Naive thymus-derived CD8-positive, alpha-beta T cell (primary cell): ENCODE results near the gene GRIK1. TPM values are rescaled to one million over a fixed set of nuclear protein-coding genes. Genes with fewer than 3 reads are reported as not detected.

Experiments used
- ATAC-seq, 2 donors: fragments of 150-1000 bp; cut with Tn5 transposase in 1 of 2; sonication (Bioruptor Pico), chemical (Tn5 transposase) in 1 of 2; 1 replicate in 1 of 2; 2 replicates in 1 of 2; pipeline ENCODE4 v1.10.0; 2021; ENCODE audit warnings: mild to moderate bottlenecking in 2 of 2, moderate library complexity in 2 of 2
- POLR2A ChIA-PET: fragments of 350-600 bp; sonication (Branson Sonifier 250); formaldehyde crosslinking; loops from one replicate; lab custom pipeline; 2021; ENCODE audit warnings: antibody characterized with exemption; lab: Charles Lee
- DNase-seq, 10 donors: peaks; one replicate each; pipeline versions ENCODE4 v3.0.0 to v3.0.0-alpha.2; 2020 to 2022
- H3K27ac Mint-ChIP-seq, 10 donors: one replicate each; pipeline ENCODE4 v1.8.0; 2020 to 2022; ENCODE audit warnings: mild to moderate bottlenecking in 10 of 10, mixed read lengths in 10 of 10, moderate library complexity in 4 of 10, inconsistent platforms in 1 of 10
- H3K27me3 Mint-ChIP-seq, 5 donors: one replicate each; pipeline ENCODE4 v1.8.0; 2021 to 2022; ENCODE audit warnings: mixed read lengths in 5 of 5
- H3K36me3 Mint-ChIP-seq, 3 donors: one replicate each; pipeline ENCODE4 v1.8.0; 2020 to 2022; ENCODE audit warnings: mixed read lengths in 3 of 3, mild to moderate bottlenecking in 2 of 3, inconsistent platforms in 1 of 3
- H3K4me1 Mint-ChIP-seq, 4 donors: one replicate each; pipeline ENCODE4 v1.8.0; 2021 to 2022; ENCODE audit warnings: mixed read lengths in 4 of 4
- H3K4me3 Mint-ChIP-seq, 10 donors: one replicate each; pipeline ENCODE4 v1.8.0; 2020 to 2022; ENCODE audit warnings: mild to moderate bottlenecking in 10 of 10, mixed read lengths in 10 of 10, moderate library complexity in 6 of 10, inconsistent platforms in 1 of 10
- H3K9me3 Mint-ChIP-seq, 9 donors: one replicate each; pipeline ENCODE4 v1.8.0; 2020 to 2022; ENCODE audit warnings: mixed read lengths in 9 of 9, mild to moderate bottlenecking in 3 of 9, inconsistent platforms in 1 of 9, moderate library complexity in 1 of 9
- polyA plus RNA-seq, 3 donors: library from polyadenylated mRNA; unstranded; fragments of 300-500 nt; fragmentation: Illumina TruSeq; gene quantifications; one replicate each; pipeline ENCODE4 v1.2.3, GENCODE V29; 2021
- total RNA-seq, 8 experiments: library from RNA in 2 of 8; stranded (reverse) in 2 of 8; gene quantifications; one replicate each; pipeline ENCODE4 v1.2.3 and lab custom pipeline; 2021 to 2026

Gene GRIK1
- total and polyA plus RNA-seq, 5 experiments from 2014 or later: 0.07 TPM; not detected in 4

- peaks cover 0 to 5% (median 0%) of the 10 kb centered on the region in 5 donors for H3K27me3 Mint-ChIP-seq
Observed at GRCh38 chr21:29904359-29905282, 35.2 kb downstream of the GRIK1 start.

DNA sequence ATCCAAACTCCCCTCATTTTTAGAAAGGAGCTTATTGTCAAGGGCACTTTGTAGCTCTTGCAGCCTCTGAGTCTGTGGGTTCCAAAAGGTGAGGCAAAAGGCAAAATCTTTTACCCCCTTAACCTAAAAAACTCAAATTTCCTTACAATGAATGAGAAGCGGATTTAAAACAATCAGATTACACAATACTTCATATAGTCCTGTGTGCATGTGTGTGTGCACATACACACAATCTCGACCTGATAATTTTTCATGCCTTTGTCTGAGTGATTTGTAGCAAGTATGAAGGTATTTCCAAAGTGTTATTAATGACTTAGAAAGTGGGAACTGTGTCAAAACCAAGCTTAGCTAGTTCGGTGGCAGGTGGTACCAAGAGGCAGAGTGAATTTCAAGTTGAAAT lies 42.9 kb downstream of the GRIK1 start:
- peaks cover 0 to 13% (median 0%) of the 10 kb centered on the region in 9 donors for H3K9me3 Mint-ChIP-seq
- H3K27me3 Mint-ChIP-seq: peaks cover 4 to 21% (median 10%) of the 10 kb centered on the region in 5 donors
- no peak for DNase-seq
- no peak for ATAC-seq
- H3K27ac Mint-ChIP-seq: no peak overlapping the region
- no peaks in the 10 kb centered on the region for H3K4me1 Mint-ChIP-seq
- no peaks in the 10 kb centered on the region for H3K36me3 Mint-ChIP-seq
- POLR2A ChIA-PET: no interaction called here
- H3K4me3 Mint-ChIP-seq: no peak overlapping the region

More at GRCh38 chr21:29904359-29905282, 35.2 kb downstream of the GRIK1 start:
- POLR2A ChIA-PET: no interaction called here
- peaks cover 0 to 5% (median 0%) of the 10 kb centered on the region in 3 donors for H3K36me3 Mint-ChIP-seq
- H3K27ac Mint-ChIP-seq: no peak overlapping the region
- no peaks in the 10 kb centered on the region for H3K4me1 Mint-ChIP-seq
- no peak overlapping the region for H3K4me3 Mint-ChIP-seq
- ATAC-seq (no peak), DNase-seq (no peak)
- H3K9me3 Mint-ChIP-seq: peaks cover 0 to 22% (median 5%) of the 10 kb centered on the region in 9 donors

GRCh38 chr21:29893687-29894086 lies 46.1 kb downstream of the GRIK1 start:
- H3K4me3 Mint-ChIP-seq: no peak overlapping the region
- peaks cover 0 to 3% (median 0%) of the 10 kb centered on the region in 9 donors for H3K9me3 Mint-ChIP-seq
- ATAC-seq: no peak
- peaks cover 6 to 21% (median 10%) of the 10 kb centered on the region in 5 donors for H3K27me3 Mint-ChIP-seq
- H3K36me3 Mint-ChIP-seq: peaks cover 0 to 4% (median 0%) of the 10 kb centered on the region in 3 donors
- DNase-seq: no peak
- no peak overlapping the region for H3K27ac Mint-ChIP-seq
- no peaks in the 10 kb centered on the region for H3K4me1 Mint-ChIP-seq
- POLR2A ChIA-PET: no interaction called here

GRCh38 chr21:29892379-29892778 lies 47.4 kb downstream of the GRIK1 start:
- Mint-ChIP-seq H3K9me3 (peaks cover 0 to 3% (median 0%) of the 10 kb centered on the region in 9 donors), H3K27ac (no peak overlapping the region), H3K4me3 (no peak overlapping the region)

GRCh38 chr21:29888437-29888836 lies 51.4 kb downstream of the GRIK1 start:
- POLR2A ChIA-PET: no interaction called here
- no peak overlapping the region for H3K27ac Mint-ChIP-seq
- peaks cover 0 to 4% (median 0%) of the 10 kb centered on the region in 3 donors for H3K36me3 Mint-ChIP-seq
- no peak overlapping the region for H3K4me3 Mint-ChIP-seq
- no peak for DNase-seq
- peaks cover 0 to 3% (median 0%) of the 10 kb centered on the region in 9 donors for H3K9me3 Mint-ChIP-seq
- peaks cover 0 to 10% (median 4%) of the 10 kb centered on the region in 5 donors for H3K27me3 Mint-ChIP-seq
- H3K4me1 Mint-ChIP-seq: no peaks in the 10 kb centered on the region
- ATAC-seq: no peak

More at GRCh38 chr21:29892379-29892778, 47.4 kb downstream of the GRIK1 start:
- POLR2A ChIA-PET: no interaction called here
- Mint-ChIP-seq H3K36me3 (peaks cover 0 to 4% (median 0%) of the 10 kb centered on the region in 3 donors), H3K27me3 (peaks cover 6 to 21% (median 10%) of the 10 kb centered on the region in 5 donors), H3K4me1 (no peaks in the 10 kb centered on the region)
- DNase-seq (no peak), ATAC-seq (no peak)

GRCh38 chr21:29887313-29888009 lies 52.3 kb downstream of the GRIK1 start:
- no peaks in the 10 kb centered on the region for H3K4me1 Mint-ChIP-seq
- no peak for DNase-seq
- POLR2A ChIA-PET: no interaction called here
- ATAC-seq: no peak
- no peak overlapping the region for H3K4me3 Mint-ChIP-seq
- H3K27ac Mint-ChIP-seq: no peak overlapping the region
- peaks cover 0 to 10% (median 4%) of the 10 kb centered on the region in 5 donors for H3K27me3 Mint-ChIP-seq
- H3K36me3 Mint-ChIP-seq: peaks cover 0 to 4% (median 0%) of the 10 kb centered on the region in 3 donors
- peaks cover 0 to 3% (median 0%) of the 10 kb centered on the region in 9 donors for H3K9me3 Mint-ChIP-seq

- POLR2A ChIA-PET: no interaction called here
- H3K27me3 Mint-ChIP-seq: peaks cover 0 to 6% (median 2%) of the 10 kb centered on the region in 5 donors
Observed at GRCh38 chr21:29885491-29885890, 54.3 kb downstream of the GRIK1 start.

GRCh38 chr21:29875873-29876272 lies 63.9 kb downstream of the GRIK1 start:
- Mint-ChIP-seq H3K4me1 (no peaks in the 10 kb centered on the region), H3K36me3 (no peaks in the 10 kb centered on the region), H3K9me3 (no peaks in the 10 kb centered on the region), H3K27me3 (peaks cover 2 to 26% (median 8%) of the 10 kb centered on the region in 5 donors), H3K4me3 (no peak overlapping the region), H3K27ac (no peak overlapping the region)
- POLR2A ChIA-PET: no interaction called here
- no peak for ATAC-seq
- DNase-seq: no peak

More at GRCh38 chr21:29885491-29885890, 54.3 kb downstream of the GRIK1 start:
- Mint-ChIP-seq H3K36me3 (peaks cover 0 to 4% (median 0%) of the 10 kb centered on the region in 3 donors), H3K9me3 (no peaks in the 10 kb centered on the region), H3K4me3 (no peak overlapping the region), H3K27ac (no peak overlapping the region), H3K4me1 (no peaks in the 10 kb centered on the region)
- no peak for ATAC-seq
- DNase-seq: no peak

DNA sequence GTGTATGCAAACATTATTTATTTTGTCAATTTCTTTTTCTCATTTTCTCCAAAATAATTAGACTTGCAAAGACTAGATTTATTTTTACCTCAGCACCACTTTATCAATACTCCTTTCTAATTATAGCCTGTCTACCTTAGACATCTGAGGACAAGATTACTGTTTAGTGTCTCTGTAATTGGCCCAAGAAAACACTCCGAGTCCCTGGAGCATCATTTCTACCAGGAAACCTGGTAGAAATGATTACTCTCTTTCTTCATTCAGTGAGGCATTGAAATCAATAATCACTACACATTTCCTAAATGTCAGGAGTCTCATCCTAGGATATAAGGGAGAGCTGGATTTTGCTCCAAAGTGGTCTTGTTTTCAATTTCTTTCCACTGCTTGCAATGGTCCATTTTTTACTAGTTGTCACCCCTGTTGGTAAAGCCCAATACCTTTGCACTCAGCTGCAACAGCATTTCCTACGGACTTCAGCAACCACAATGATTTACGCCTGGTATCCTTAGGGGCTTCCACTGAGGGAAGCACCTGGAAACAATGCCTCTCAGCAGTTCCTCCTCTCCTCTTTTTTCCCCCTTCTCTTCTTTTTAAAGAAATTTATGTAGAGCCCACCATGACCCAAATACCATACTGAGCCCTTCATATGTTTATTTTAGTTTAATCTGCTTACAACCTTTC lies 64.6 kb downstream of the GRIK1 start:
- no peaks in the 10 kb centered on the region for H3K9me3 Mint-ChIP-seq
- POLR2A ChIA-PET: no interaction called here
- H3K27me3 Mint-ChIP-seq: peaks cover 2 to 28% (median 8%) of the 10 kb centered on the region in 5 donors
- no peak for ATAC-seq
- no peaks in the 10 kb centered on the region for H3K4me1 Mint-ChIP-seq
- DNase-seq: no peak
- no peak overlapping the region for H3K4me3 Mint-ChIP-seq
- no peak overlapping the region for H3K27ac Mint-ChIP-seq
- no peaks in the 10 kb centered on the region for H3K36me3 Mint-ChIP-seq

DNA sequence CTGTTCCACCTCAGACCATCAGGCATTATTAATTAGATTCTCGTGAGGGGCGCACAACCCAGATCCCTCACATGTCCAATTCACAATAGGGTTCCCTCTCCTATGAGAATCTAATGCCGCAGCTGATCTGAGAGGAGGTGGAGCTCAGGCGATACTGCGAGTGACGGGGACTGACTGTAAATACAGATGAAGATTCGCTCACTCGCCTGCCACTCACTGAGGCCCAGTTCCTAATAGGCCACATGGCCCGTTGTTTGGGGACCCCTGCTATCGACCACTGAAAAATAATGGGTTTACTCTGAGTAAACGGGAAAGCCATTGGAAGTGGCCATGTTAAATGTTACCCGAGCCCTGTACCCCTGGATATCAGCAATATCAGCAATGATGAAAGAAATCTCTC lies 65.9 kb downstream of the GRIK1 start:
- POLR2A ChIA-PET: no interaction called here
- ATAC-seq (no peak), DNase-seq (no peak)
- H3K4me1 Mint-ChIP-seq: no peaks in the 10 kb centered on the region
- no peak overlapping the region for H3K4me3 Mint-ChIP-seq
- H3K27ac Mint-ChIP-seq: no peak overlapping the region
- peaks cover 2 to 27% (median 8%) of the 10 kb centered on the region in 5 donors for H3K27me3 Mint-ChIP-seq
- H3K9me3 Mint-ChIP-seq: no peaks in the 10 kb centered on the region
- no peaks in the 10 kb centered on the region for H3K36me3 Mint-ChIP-seq

DNA sequence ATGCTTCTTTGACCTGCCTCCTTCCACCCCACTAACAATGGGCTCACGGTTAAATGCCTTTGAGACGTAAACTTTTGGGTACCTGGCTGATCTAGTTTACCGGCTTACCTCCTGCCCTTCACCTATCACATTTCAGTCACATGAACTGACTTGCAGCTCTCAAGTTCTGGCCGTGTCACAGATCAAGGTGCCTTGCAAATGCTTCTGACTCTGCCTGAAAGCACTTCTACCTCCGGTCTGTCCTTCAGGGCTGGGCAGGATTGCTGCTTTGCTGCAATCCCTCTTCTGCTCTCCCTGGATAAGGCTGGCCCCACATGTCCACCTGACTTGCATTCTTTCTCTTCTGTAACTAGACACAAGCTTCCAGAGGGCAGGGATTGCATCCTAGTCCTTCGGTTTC lies 69.0 kb downstream of the GRIK1 start:
- H3K27me3 Mint-ChIP-seq: peaks cover 3 to 23% (median 8%) of the 10 kb centered on the region in 5 donors
- peaks cover 0 to 2% (median 0%) of the 10 kb centered on the region in 3 donors for H3K36me3 Mint-ChIP-seq
- no peaks in the 10 kb centered on the region for H3K4me1 Mint-ChIP-seq
- H3K27ac Mint-ChIP-seq: no peak overlapping the region
- no peak overlapping the region for H3K4me3 Mint-ChIP-seq
- ATAC-seq (no peak), DNase-seq (no peak)
- POLR2A ChIA-PET: no interaction called here
- no peaks in the 10 kb centered on the region for H3K9me3 Mint-ChIP-seq

GRCh38 chr21:29867796-29868195 lies 72.0 kb downstream of the GRIK1 start:
- ATAC-seq (no peak), DNase-seq (no peak)
- peaks cover 0 to 2% (median 0%) of the 10 kb centered on the region in 3 donors for H3K36me3 Mint-ChIP-seq
- H3K27ac Mint-ChIP-seq: peak overlapping the region in 1 of 10 donors; percentile 45
- POLR2A ChIA-PET: no interaction called here
- no peak overlapping the region for H3K4me3 Mint-ChIP-seq
- no peaks in the 10 kb centered on the region for H3K9me3 Mint-ChIP-seq
- H3K27me3 Mint-ChIP-seq: peaks cover 3 to 20% (median 10%) of the 10 kb centered on the region in 5 donors
- no peaks in the 10 kb centered on the region for H3K4me1 Mint-ChIP-seq
